H1 (cell line): ENCODE results near the gene PIWIL1. TPM values are rescaled to one million over a fixed set of nuclear protein-coding genes. Genes with fewer than 3 reads are reported as not detected.

ENCODE experiments used
- CTCF ChIA-PET: fragments of 300-600 bp; sonication (Branson Sonifier 250); formaldehyde crosslinking; loops from one replicate; lab custom pipeline; 2021; ENCODE audit not compliant: partially characterized antibody; lab: Charles Lee
- POLR2A ChIA-PET: fragments of 300-600 bp; sonication (Branson Sonifier 250); formaldehyde crosslinking; loops from one replicate; lab custom pipeline; 2021; ENCODE audit warnings: inconsistent platforms; ENCODE audit not compliant: partially characterized antibody; lab: Charles Lee
- DNase-seq, 2 experiments: peaks; one replicate each; pipeline versions ENCODE4 v3.0.0 to v3.0.0-alpha.2; 2010 to 2022; ENCODE audit warnings: low spot score in 2 of 2, low read depth in 1 of 2, mixed read lengths in 1 of 2
- FAIRE-seq: peaks from 2 replicates; lab custom pipeline; 2011; peaks lifted over from hg19 to GRCh38; lab: Jason Lieb, UNC
- H2AFZ ChIP-seq: 2 replicates; pipeline ENCODE4 v1.8.1; 2012; ENCODE audit warnings: low read length, inconsistent platforms
- H2AK5ac ChIP-seq: 2 replicates; pipeline ENCODE4 v1.6.1; 2013; ENCODE audit warnings: low read depth, low read length
- H2BK120ac ChIP-seq: replicated peaks from 2 replicates; pipeline ENCODE3; 2013; ENCODE audit warnings: low read depth, low read length, inconsistent platforms
- H2BK12ac ChIP-seq: 2 replicates; pipeline ENCODE4 v1.6.1; 2013; ENCODE audit warnings: low read depth, low read length
- H2BK15ac ChIP-seq: 2 replicates; pipeline ENCODE4 v1.6.1; 2013; ENCODE audit warnings: low read length
- H2BK20ac ChIP-seq: 2 replicates; pipeline ENCODE4 v1.6.1; 2013; ENCODE audit warnings: low read length
- H2BK5ac ChIP-seq: 2 replicates; pipeline ENCODE4 v1.6.1; 2013; ENCODE audit warnings: low read depth, low read length
- H3K14ac ChIP-seq: 2 replicates; pipeline ENCODE4 v1.6.1; 2013; ENCODE audit warnings: inconsistent platforms; ENCODE audit not compliant: insufficient read length
- H3K18ac ChIP-seq: 2 replicates; pipeline ENCODE4 v1.6.1; 2013; ENCODE audit warnings: low read length; ENCODE audit errors: extremely low read depth
- H3K23ac ChIP-seq: 2 replicates; pipeline ENCODE4 v1.6.1; 2013; ENCODE audit warnings: inconsistent platforms; ENCODE audit not compliant: insufficient read length
- H3K23me2 ChIP-seq: 2 replicates; pipeline ENCODE4 v1.6.1; 2013; ENCODE audit warnings: low read depth, low read length
- H3K27ac ChIP-seq: 2 replicates; pipeline ENCODE4 v1.6.1; 2011; ENCODE audit warnings: low read depth, low read length, inconsistent platforms
- H3K27me3 ChIP-seq, 4 experiments: replicated peaks in 1 of 4; 1 replicate in 1 of 4; 2 replicates in 3 of 4; pipeline versions ENCODE4 v1.6.1 to v1.8.1; 2011 to 2013; ENCODE audit warnings: low read length in 3 of 4, mild to moderate bottlenecking in 3 of 4, inconsistent platforms in 2 of 4, mixed read lengths in 2 of 4, moderate library complexity in 1 of 4; ENCODE audit not compliant: control insufficient read depth in 3 of 4, insufficient read depth in 3 of 4; ENCODE audit errors: extremely low read depth in 1 of 4
- H3K36me3 ChIP-seq, 4 experiments: 2 replicates each; pipeline versions ENCODE4 v1.6.1 to v1.8.1; 2011 to 2013; ENCODE audit warnings: mild to moderate bottlenecking in 4 of 4, low read length in 3 of 4, moderate library complexity in 2 of 4, control low read depth in 1 of 4, inconsistent platforms in 1 of 4; ENCODE audit not compliant: insufficient read depth in 4 of 4, control insufficient read depth in 2 of 4
- H3K4ac ChIP-seq: replicated peaks from 2 replicates; pipeline ENCODE3; 2013; ENCODE audit warnings: low read length, low read depth, mixed read lengths, inconsistent platforms; ENCODE audit not compliant: insufficient read length
- H3K4me1 ChIP-seq, 4 experiments: replicated peaks in 1 of 4; 1 replicate in 1 of 4; 2 replicates in 3 of 4; pipeline versions ENCODE4 v1.6.1 to v1.8.1; 2011 to 2013; ENCODE audit warnings: low read length in 3 of 4, inconsistent platforms in 2 of 4, mixed read lengths in 1 of 4; ENCODE audit not compliant: insufficient read depth in 4 of 4, control insufficient read depth in 3 of 4
- H3K4me2 ChIP-seq, 2 experiments: 2 replicates each; pipeline versions ENCODE4 v1.6.1 to v1.8.1; 2011 to 2013; ENCODE audit warnings: low read depth in 2 of 2, low read length in 2 of 2, control low read depth in 1 of 2, inconsistent platforms in 1 of 2, mild to moderate bottlenecking in 1 of 2; ENCODE audit not compliant: insufficient read depth in 1 of 2
- H3K4me3 ChIP-seq, 4 experiments: fragments of 200-600, 300-600 bp in 1 of 4; sonication (generic), shearing (Covaris generic), sonication (Bioruptor Twin) in 1 of 4; 2 replicates each; pipeline versions ENCODE4 v1.5.1 to v1.8.1; 2011 to 2016; ENCODE audit warnings: low read length in 4 of 4, low read depth in 3 of 4, control low read depth in 2 of 4, inconsistent platforms in 2 of 4, mild to moderate bottlenecking in 2 of 4, mixed read lengths in 1 of 4, moderate library complexity in 1 of 4; ENCODE audit not compliant: insufficient read depth in 2 of 4; ENCODE audit errors: extremely low read depth in 1 of 4
- H3K56ac ChIP-seq: replicated peaks from 2 replicates; pipeline ENCODE3; 2013; ENCODE audit warnings: low read depth, mild to moderate bottlenecking, mixed read lengths, low read length, inconsistent platforms; ENCODE audit not compliant: insufficient read length
- H3K79me1 ChIP-seq: 2 replicates; pipeline ENCODE4 v1.6.1; 2013; ENCODE audit warnings: low read depth, low read length, control low read depth
- H3K79me2 ChIP-seq, 2 experiments: 2 replicates each; pipeline versions ENCODE4 v1.6.1 to v1.8.1; 2012 to 2013; ENCODE audit warnings: low read length in 2 of 2, mild to moderate bottlenecking in 2 of 2, inconsistent platforms in 1 of 2; ENCODE audit not compliant: insufficient read depth in 2 of 2, control insufficient read depth in 1 of 2
- H3K9ac ChIP-seq, 4 experiments: replicated peaks in 1 of 4; 1 replicate in 1 of 4; 2 replicates in 3 of 4; pipeline versions ENCODE4 v1.6.1 to v1.8.1; 2011 to 2013; ENCODE audit warnings: low read depth in 3 of 4, low read length in 3 of 4, control low read depth in 2 of 4, mild to moderate bottlenecking in 2 of 4, moderate library complexity in 2 of 4, inconsistent platforms in 1 of 4; ENCODE audit errors: extremely low read depth in 1 of 4
- H3K9me3 ChIP-seq, 2 experiments: 2 replicates each; pipeline versions ENCODE4 v1.6.1 to v1.8.1; 2012 to 2013; ENCODE audit warnings: mild to moderate bottlenecking in 2 of 2, moderate library complexity in 2 of 2, control low read depth in 1 of 2, inconsistent platforms in 1 of 2, low read depth in 1 of 2, low read length in 1 of 2, mixed read lengths in 1 of 2; ENCODE audit not compliant: insufficient read depth in 2 of 2
- H4K20me1 ChIP-seq, 2 experiments: replicated peaks in 1 of 2; 2 replicates each; pipeline versions ENCODE3 to v1.8.1; 2011 to 2013; ENCODE audit warnings: inconsistent platforms in 2 of 2, low read length in 2 of 2, mild to moderate bottlenecking in 1 of 2; ENCODE audit not compliant: insufficient read depth in 2 of 2, control insufficient read depth in 1 of 2
- H4K5ac ChIP-seq: 2 replicates; pipeline ENCODE4 v1.6.1; 2013; ENCODE audit warnings: low read length, low read depth, mixed read lengths, inconsistent platforms; ENCODE audit not compliant: insufficient read length
- H4K8ac ChIP-seq: 2 replicates; pipeline ENCODE4 v1.8.0; 2013; ENCODE audit warnings: mild to moderate bottlenecking, moderate library complexity, low read length, inconsistent platforms; ENCODE audit not compliant: insufficient read depth; ENCODE audit errors: extremely low read depth
- H4K91ac ChIP-seq: replicated peaks from 2 replicates; pipeline ENCODE3; 2013; ENCODE audit warnings: low read length, mixed read lengths, inconsistent platforms; ENCODE audit not compliant: insufficient read length
- CEBPB ChIP-seq: IDR thresholded peaks from 2 replicates; pipeline ENCODE4 v1.6.1; 2012; ENCODE audit warnings: low read depth, low read length
- CREB1 ChIP-seq: IDR thresholded peaks from 2 replicates; pipeline ENCODE4 v1.6.1; 2012; ENCODE audit warnings: inconsistent platforms
- EGR1 ChIP-seq: IDR thresholded peaks from 2 replicates; pipeline ENCODE4 v1.6.1; 2011; ENCODE audit warnings: low read depth, low read length, borderline replicate concordance
- HDAC2 ChIP-seq, 2 experiments: fragments of 300-600 bp in 1 of 2; sonication (generic) in 1 of 2; IDR thresholded peaks; 2 replicates each; pipeline ENCODE4 v1.6.1; 2011 to 2012; ENCODE audit warnings: low read depth in 2 of 2, low read length in 2 of 2, mild to moderate bottlenecking in 2 of 2, moderate library complexity in 2 of 2, borderline replicate concordance in 1 of 2, inconsistent platforms in 1 of 2
- JUND ChIP-seq: IDR thresholded peaks from 2 replicates; pipeline ENCODE4 v1.6.1; 2011; ENCODE audit warnings: mild to moderate bottlenecking, improper control_type of control experiment, low read length
- KDM4A ChIP-seq: IDR thresholded peaks from one replicate; pipeline ENCODE4 v1.7.1; 2012; ENCODE audit warnings: low read depth, mild to moderate bottlenecking, moderate library complexity, low read length, inconsistent platforms; ENCODE audit not compliant: severe bottlenecking
- KDM5A ChIP-seq: fragments of 200-600 bp; IDR thresholded peaks from 2 replicates; pipeline ENCODE4 v1.7.1; 2012; ENCODE audit warnings: mild to moderate bottlenecking, low read length, inconsistent platforms, mixed read lengths
- PHF8 ChIP-seq: fragments of 200-600 bp; sonication (generic); conservative IDR thresholded peaks from 2 replicates; pipeline ENCODE4 v1.7.1; 2012; ENCODE audit warnings: low read depth, mild to moderate bottlenecking, inconsistent platforms, low read length, moderate library complexity
- RBBP5 ChIP-seq: IDR thresholded peaks from 2 replicates; pipeline ENCODE4 v1.7.1; 2012; ENCODE audit warnings: low read depth, mild to moderate bottlenecking, inconsistent platforms, low read length, moderate library complexity, borderline replicate concordance
- RNF2 ChIP-seq: fragments of 200-900, 300-1000 bp; sonication (generic); IDR thresholded peaks from 2 replicates; pipeline ENCODE4 v1.7.1; 2016; ENCODE audit warnings: borderline replicate concordance, low read depth, mild to moderate bottlenecking, antibody characterized with exemption, low read length; ENCODE audit not compliant: poor library complexity, severe bottlenecking; ENCODE audit errors: missing control alignments
- TBP ChIP-seq: IDR thresholded peaks from 2 replicates; pipeline ENCODE4 v1.6.1; 2011; ENCODE audit warnings: low read depth, low read length, improper control_type of control experiment
- YY1 ChIP-seq: IDR thresholded peaks from 2 replicates; pipeline ENCODE4 v1.6.1; 2011; ENCODE audit warnings: low read depth, mild to moderate bottlenecking, low read length
- WGBS, 2 experiments: shearing (Covaris generic) in 1 of 2; methylation state at CpG; one replicate each; pipeline versions ENCODE4 v1.1.6 to v1.1.7; 2013 to 2015; ENCODE audit warnings: low lambda C conversion rate in 2 of 2, mixed read lengths in 2 of 2, inconsistent platforms in 1 of 2, low coverage in 1 of 2, missing lambda C conversion rate in 1 of 2; ENCODE audit not compliant: insufficient replicate concordance in 2 of 2, insufficient coverage in 1 of 2, insufficient read length in 1 of 2; ENCODE audit errors: extremely low coverage in 1 of 2, missing lambda C conversion rate in 1 of 2; 5-methylcytosine and 5-hydroxymethylcytosine counted together
- polyA plus RNA-seq, 7 experiments: library from polyadenylated mRNA; depleted of rRNA in 3 of 7; stranded (reverse) in 5 of 7; unstranded in 2 of 7; fragments of >200 nt in 5 of 7; fragments of 200-250 nt in 2 of 7; gene quantifications; 1 replicate in 5 of 7; 2 replicates in 1 of 7; 4 replicates in 1 of 7; pipeline versions ENCODE4 v1.2.1 to v1.2.3, GENCODE V29; 2011 to 2013; ENCODE audit warnings: missing spikeins in 2 of 7, mixed read lengths in 2 of 7
- total RNA-seq: library from RNA; stranded (reverse); fragmentation: NEBNext Ultra II Directional; extraction: Animal tissue kit (Norgen Biotek cat#: 25700); gene quantifications from 2 replicates; pipeline ENCODE4 v1.2.1, GENCODE V29; 2021

The PIWIL1 gene
- total and polyA plus RNA-seq, 2 of the 8 experiments (the other 6 are each of a cell fraction or from before 2014, with no cell fraction given): not detected

DNA sequence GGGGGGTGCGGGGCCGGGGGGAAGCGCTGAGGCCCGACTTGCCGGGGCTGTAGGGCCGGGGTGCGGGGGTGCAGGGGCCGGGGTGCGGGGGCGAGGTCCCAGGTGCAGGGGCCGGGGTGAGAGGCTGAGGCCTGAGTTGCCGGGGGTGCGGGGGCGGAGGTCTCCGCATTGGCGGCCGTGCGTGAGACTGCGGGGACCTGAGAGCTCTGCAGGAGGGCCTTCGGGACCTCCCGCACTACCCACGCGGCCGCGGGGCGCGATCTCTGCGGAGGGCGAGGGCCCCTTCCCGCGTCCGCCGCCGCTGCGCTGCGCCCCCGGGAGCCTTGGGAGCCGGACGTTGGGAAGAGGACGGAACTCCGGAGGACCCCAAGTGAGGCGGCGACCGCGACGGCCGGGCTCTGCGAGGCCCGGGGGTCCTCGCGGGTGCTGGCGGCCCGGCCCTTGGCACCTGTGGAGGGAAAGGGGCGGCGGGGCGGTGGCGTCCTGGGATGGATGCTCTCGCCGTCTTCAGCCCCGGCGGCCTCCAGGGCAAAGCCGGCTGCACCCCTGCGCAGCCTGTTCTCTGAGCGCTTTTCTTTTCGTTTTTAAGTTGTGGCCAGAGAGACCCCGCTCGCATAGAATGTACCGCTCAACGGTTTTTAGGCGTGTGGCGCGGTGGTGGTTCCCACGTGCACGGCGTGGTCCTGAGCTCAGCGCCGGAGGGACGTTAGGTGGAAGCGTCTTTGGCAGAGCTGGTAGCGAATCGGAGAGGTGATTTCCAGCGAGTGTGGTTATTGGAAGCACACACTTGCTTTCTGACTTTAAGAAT is 1.3 kb downstream of the PIWIL1 start:
- Histone ChIP-seq H3K9ac (no peak overlapping the region), H4K20me1 (no peaks in the 10 kb centered on the region), H3K9me3 (peaks cover 0 to 4% of the 10 kb centered on the region in 2 experiments; a peak in 1 of 4 replicates), H3K14ac (no peak overlapping the region), H4K91ac (no peak overlapping the region), H3K4me1 (peaks cover 0 to 7% (median 4%) of the 10 kb centered on the region in 4 experiments; a peak in 6 of 7 replicates), H3K4ac (no peak overlapping the region), H3K23me2 (no peaks in the 10 kb centered on the region), H3K36me3 (no peaks in the 10 kb centered on the region), H3K27me3 (peaks cover 0 to 8% (median 2%) of the 10 kb centered on the region in 4 experiments; a peak in 3 of 7 replicates), H3K79me1 (no peaks in the 10 kb centered on the region), H3K18ac (no peak overlapping the region), H2BK15ac (no peak overlapping the region), H2AK5ac (no peak overlapping the region), H3K4me2 (no peak overlapping the region), H2BK120ac (no peak overlapping the region), H4K5ac (no peak overlapping the region), H2BK5ac (no peak overlapping the region), H3K27ac (no peak overlapping the region), H2BK20ac (no peak overlapping the region), H4K8ac (no peak overlapping the region), H2BK12ac (no peak overlapping the region), H2AFZ (no peak overlapping the region), H3K23ac (no peak overlapping the region), H3K79me2 (no peaks in the 10 kb centered on the region), H3K56ac (no peak overlapping the region), H3K4me3 (no peak overlapping the region)
- POLR2A ChIA-PET: no interaction called here
- WGBS, 2 experiments: 88% methylated on average over 30 of the region's 82 CpGs; no CpG with 5 or more reads in 1 of the 2 experiments
- DNase-seq: no peak
- no peak for FAIRE-seq
- CTCF ChIA-PET: interaction anchor here (0.7 to 1.4 kb wide), 3 partner anchors 296 to 414 kb away, joined by 3 to 4 read pairs (median 3); no protein-coding TSS in a partner anchor
- TF ChIP-seq CREB1 (no peak), PHF8 (no peak), CEBPB (no peak), KDM4A (no peak), TBP (no peak), RBBP5 (no peak), YY1 (no peak), RNF2 (no peak), JUND (no peak), KDM5A (no peak), HDAC2 (IDR thresholded peaks at IDR 0.05; ENCODE audit: borderline replicate concordance in 1 of 2, low read depth in 2 of 2, low read length in 2 of 2) (no peak), EGR1 (no peak)
